Measurements from ENCODE around the gene REC114. TPM values are rescaled to one million over a fixed set of nuclear protein-coding genes. Genes with fewer than 3 reads are reported as not detected.

REC114 gene
- total and polyA plus RNA-seq, 2 of the 8 experiments (the other 6 are each of a cell fraction or from before 2014, with no cell fraction given), result 0.12 TPM; not detected in 1

DNA sequence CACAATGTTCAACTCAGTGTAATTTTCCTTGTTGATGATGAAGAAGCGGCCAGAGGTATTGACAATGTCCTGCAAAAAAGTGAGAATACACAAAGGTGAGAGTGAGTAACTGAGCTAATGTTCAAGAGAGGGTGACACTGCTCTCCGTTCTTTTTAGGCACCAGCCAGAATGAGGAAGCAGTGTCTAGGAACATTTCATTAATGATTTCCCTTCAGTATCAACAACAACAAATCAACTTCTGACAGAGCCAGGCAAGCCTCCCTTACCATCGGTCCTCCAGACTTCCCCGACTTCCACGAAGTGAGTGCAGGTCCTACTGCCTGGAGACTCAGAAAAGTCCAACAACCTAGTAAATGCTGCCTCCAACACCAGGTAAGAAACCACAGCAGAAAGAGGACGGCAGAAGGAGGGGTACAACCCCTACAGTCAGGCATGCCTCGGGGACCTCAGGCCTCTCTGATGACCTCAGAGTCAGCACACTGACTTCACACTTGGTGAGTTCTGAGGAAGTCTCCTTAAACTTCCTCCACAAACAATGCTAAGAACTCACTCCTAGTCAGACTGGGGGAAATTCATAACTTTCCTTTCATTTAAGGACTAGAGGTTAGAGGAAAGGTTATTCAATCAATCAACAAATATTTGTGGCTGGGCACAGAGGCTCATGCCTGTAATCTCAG, 127.5 kb downstream of the REC114 start (continued):
- TF ChIP-seq CHD7 (IDR thresholded peaks at IDR 0.05; ENCODE audit: insufficient replicate concordance, low read length) (no peak), SIN3A (conservative IDR thresholded peaks at IDR 0.05 in 1 of 2, IDR thresholded peaks at IDR 0.05 in 1 of 2; ENCODE audit: low read depth in 1 of 2, low read length in 2 of 2) (no peak), TCF12 (IDR thresholded peaks at IDR 0.05; ENCODE audit: low read depth, low read length) (no peak), SUZ12 (IDR thresholded peaks at IDR 0.05; ENCODE audit: low read length) (no peak), ATF3 (IDR thresholded peaks at IDR 0.05; ENCODE audit: insufficient read depth, low read depth, low read length) (no peak), EP300 (IDR thresholded peaks at IDR 0.05; ENCODE audit: borderline replicate concordance in 1 of 2, low read depth in 2 of 2, low read length in 2 of 2) (no peak), FOSL1 (IDR thresholded peaks at IDR 0.05; ENCODE audit: insufficient read depth, low read depth, low read length) (no peak), ZNF274 (IDR thresholded peaks at IDR 0.05; ENCODE audit: borderline replicate concordance, extremely low read depth, low read length) (no peak)
